HEK293 (cell line): ENCODE measurements around the gene TXNDC15.

Experiments used
- CTCF ChIA-PET: fragments of 350-600 bp; formaldehyde crosslinking; extraction: SDS; loops from one replicate; lab custom pipeline; 2021; ENCODE audit warnings: antibody characterized with exemption; lab: Yijun Ruan, JAX
- POLR2A ChIA-PET: fragments of 300-600 bp; formaldehyde crosslinking; extraction: SDS; loops from one replicate; lab custom pipeline; 2020; ENCODE audit warnings: antibody characterized with exemption, inconsistent platforms; lab: Yijun Ruan, JAX
- H3K27ac ChIP-seq: fragments of 200-500 bp; sonication (Bioruptor generic); 2 replicates; pipeline ENCODE4 v1.5.1; 2014; ENCODE audit warnings: low read depth, low read length, control low read depth, inconsistent platforms; ENCODE audit errors: extremely low read depth
- H3K36me3 ChIP-seq, 2 experiments: fragments of 200-500 bp in 1 of 2; sonication (Bioruptor generic) in 1 of 2; 1 replicate in 1 of 2; 2 replicates in 1 of 2; pipeline ENCODE4 v1.5.1; 2014 to 2017; ENCODE audit warnings: inconsistent platforms in 2 of 2, low read length in 2 of 2; ENCODE audit not compliant: control insufficient read depth in 2 of 2, insufficient read depth in 1 of 2
- H3K4me1 ChIP-seq: fragments of 200-500 bp; sonication (Bioruptor generic); 2 replicates; pipeline ENCODE4 v1.5.1; 2014; ENCODE audit warnings: mild to moderate bottlenecking, low read length, inconsistent platforms; ENCODE audit not compliant: control insufficient read depth, insufficient read depth
- H3K4me3 ChIP-seq: 2 replicates; pipeline ENCODE4 v1.5.1; 2011; ENCODE audit warnings: low read depth, mild to moderate bottlenecking, control low read depth, low read length, moderate library complexity
- H3K9me3 ChIP-seq: fragments of 200-500 bp; sonication (Bioruptor generic); 2 replicates; pipeline ENCODE4 v1.5.1; 2014; ENCODE audit warnings: low read depth, low read length, inconsistent platforms; ENCODE audit not compliant: control insufficient read depth, insufficient read depth
- KLF1 ChIP-seq: fragments of 450-650 bp; formaldehyde crosslinking; IDR thresholded peaks from 2 replicates; pipeline ENCODE4 v1.5.1; 2016; ENCODE audit warnings: missing biosample characterization, missing genetic modification characterization
- MEIS1 ChIP-seq: sonication (generic); formaldehyde crosslinking; IDR thresholded peaks from 2 replicates; pipeline ENCODE4 v1.8.1; 2022; ENCODE audit warnings: missing genetic modification reagents, mild to moderate bottlenecking, borderline replicate concordance
- SCRT1 ChIP-seq: fragments of 450-650 bp; formaldehyde crosslinking; IDR thresholded peaks from 2 replicates; pipeline ENCODE4 v1.5.1; 2016; ENCODE audit warnings: missing biosample characterization, missing genetic modification characterization, borderline replicate concordance
- SCRT2 ChIP-seq: fragments of 450-650 bp; formaldehyde crosslinking; IDR thresholded peaks from 2 replicates; pipeline ENCODE4 v1.5.1; 2016; ENCODE audit warnings: missing biosample characterization, missing genetic modification characterization
- ZBTB49 ChIP-seq: fragments of 450-650 bp; formaldehyde crosslinking; IDR thresholded peaks from 2 replicates; pipeline ENCODE4 v1.5.1; 2016; ENCODE audit warnings: missing biosample characterization, missing genetic modification characterization, low read depth
- ZFP37 ChIP-seq: fragments of 450-650 bp; formaldehyde crosslinking; IDR thresholded peaks from 2 replicates; pipeline ENCODE4 v1.5.1; 2016; ENCODE audit warnings: missing biosample characterization, missing genetic modification characterization
- ZNF133 ChIP-seq: fragments of 450-650 bp; formaldehyde crosslinking; IDR thresholded peaks from 2 replicates; pipeline ENCODE4 v1.5.1; 2016; ENCODE audit warnings: missing biosample characterization, missing genetic modification characterization
- ZNF174 ChIP-seq: fragments of 450-650 bp; formaldehyde crosslinking; IDR thresholded peaks from 2 replicates; pipeline ENCODE4 v1.5.0; 2017; ENCODE audit warnings: missing biosample characterization, mild to moderate bottlenecking, missing genetic modification characterization
- ZNF2 ChIP-seq: fragments of 450-650 bp; formaldehyde crosslinking; IDR thresholded peaks from 2 replicates; pipeline ENCODE4 v1.5.1; 2016; ENCODE audit warnings: missing biosample characterization, missing genetic modification characterization
- ZNF214 ChIP-seq: fragments of 450-650 bp; formaldehyde crosslinking; IDR thresholded peaks from 2 replicates; pipeline ENCODE4 v1.5.1; 2017; ENCODE audit warnings: missing biosample characterization, mild to moderate bottlenecking, missing genetic modification characterization, borderline replicate concordance
- ZNF354C ChIP-seq: fragments of 450-650 bp; formaldehyde crosslinking; IDR thresholded peaks from 2 replicates; pipeline ENCODE4 v1.5.1; 2016; ENCODE audit warnings: missing biosample characterization, missing genetic modification characterization, low read depth, borderline replicate concordance
- ZNF391 ChIP-seq: fragments of 450-650 bp; formaldehyde crosslinking; IDR thresholded peaks from 2 replicates; pipeline ENCODE4 v1.5.1; 2016; ENCODE audit warnings: low read depth, missing biosample characterization, missing genetic modification characterization, borderline replicate concordance
- ZNF423 ChIP-seq: fragments of 450-650 bp; formaldehyde crosslinking; IDR thresholded peaks from 2 replicates; pipeline ENCODE4 v1.5.1; 2016; ENCODE audit warnings: missing biosample characterization, missing genetic modification characterization
- ZNF501 ChIP-seq: fragments of 450-650 bp; formaldehyde crosslinking; IDR thresholded peaks from 2 replicates; pipeline ENCODE4 v1.5.1; 2016; ENCODE audit warnings: missing biosample characterization, missing genetic modification characterization
- ZNF521 ChIP-seq: fragments of 450-650 bp; formaldehyde crosslinking; IDR thresholded peaks from 2 replicates; pipeline ENCODE4 v1.5.1; 2017; ENCODE audit warnings: missing biosample characterization, mild to moderate bottlenecking, missing genetic modification characterization
- ZNF664 ChIP-seq: fragments of 450-650 bp; formaldehyde crosslinking; IDR thresholded peaks from 2 replicates; pipeline ENCODE4 v1.5.1; 2016; ENCODE audit warnings: missing biosample characterization, missing genetic modification characterization
- ZNF785 ChIP-seq: fragments of 450-650 bp; formaldehyde crosslinking; IDR thresholded peaks from 2 replicates; pipeline ENCODE4 v1.5.1; 2016; ENCODE audit warnings: missing biosample characterization, missing genetic modification characterization
- TF ChIP-seq, protein P1 (sequence below): fragments of 450-650 bp; formaldehyde crosslinking; IDR thresholded peaks from 2 replicates; pipeline ENCODE4 v1.5.1; 2016; ENCODE audit warnings: missing biosample characterization, missing genetic modification characterization
- TF ChIP-seq, protein P2 (sequence below): fragments of 450-650 bp; formaldehyde crosslinking; IDR thresholded peaks from 2 replicates; pipeline ENCODE4 v1.5.1; 2017; ENCODE audit warnings: missing biosample characterization, missing genetic modification characterization

The TXNDC15 gene

DNA sequence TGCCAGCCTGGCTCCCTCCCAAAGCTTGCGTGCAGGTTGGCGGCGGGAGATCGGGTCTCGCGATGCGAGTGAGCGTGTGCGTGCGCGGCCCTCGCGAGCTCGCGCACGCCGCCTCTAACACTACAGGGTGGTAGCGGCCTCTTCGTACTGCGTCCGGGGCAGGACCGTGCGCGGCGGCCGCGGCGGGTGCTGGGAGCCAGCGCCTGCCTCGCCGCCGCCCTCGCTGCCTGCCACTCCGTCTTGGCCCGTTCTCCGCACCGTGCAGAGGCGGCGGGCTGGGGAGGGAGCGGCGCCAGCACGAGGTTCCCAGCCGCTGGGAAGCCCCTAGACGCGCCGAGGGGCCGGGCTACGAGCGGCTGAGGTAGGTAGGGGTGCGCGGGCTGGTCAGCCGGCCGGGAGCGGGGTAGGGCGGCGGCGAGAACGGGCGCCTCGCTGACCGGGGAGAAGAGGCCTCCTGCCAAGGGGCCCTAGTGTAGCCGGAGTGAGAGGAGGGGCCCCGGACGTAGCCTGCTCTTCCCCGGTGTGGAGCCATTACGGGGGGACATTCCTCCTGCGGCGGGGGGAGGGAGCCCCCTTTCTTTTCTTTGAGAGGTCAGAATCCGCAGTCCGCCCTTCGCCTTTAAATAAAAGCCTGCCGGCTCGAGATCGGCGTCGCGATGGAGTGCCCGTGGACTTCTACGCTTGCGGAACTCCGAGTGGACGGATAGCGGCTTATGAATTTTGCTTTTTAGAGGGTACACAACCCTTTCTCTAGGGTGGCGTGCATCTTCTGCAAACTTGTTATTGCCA is 28.1 kb upstream of the TXNDC15 start, which contains the start of gene C5orf24 (continued):
- TF ChIP-seq ZNF521 (tag by site-specific recombination): no peak
- peak; percentile 55; the same call in 1 of the 2 replicates for TF ChIP-seq ZNF391
- no peak for TF ChIP-seq ZBTB49
- 0 out of 2 replicates have a peak, but pooled peaks have one; percentile 36 for TF ChIP-seq ZNF785 (tag by site-specific recombination)
- TF ChIP-seq, protein P1, sequence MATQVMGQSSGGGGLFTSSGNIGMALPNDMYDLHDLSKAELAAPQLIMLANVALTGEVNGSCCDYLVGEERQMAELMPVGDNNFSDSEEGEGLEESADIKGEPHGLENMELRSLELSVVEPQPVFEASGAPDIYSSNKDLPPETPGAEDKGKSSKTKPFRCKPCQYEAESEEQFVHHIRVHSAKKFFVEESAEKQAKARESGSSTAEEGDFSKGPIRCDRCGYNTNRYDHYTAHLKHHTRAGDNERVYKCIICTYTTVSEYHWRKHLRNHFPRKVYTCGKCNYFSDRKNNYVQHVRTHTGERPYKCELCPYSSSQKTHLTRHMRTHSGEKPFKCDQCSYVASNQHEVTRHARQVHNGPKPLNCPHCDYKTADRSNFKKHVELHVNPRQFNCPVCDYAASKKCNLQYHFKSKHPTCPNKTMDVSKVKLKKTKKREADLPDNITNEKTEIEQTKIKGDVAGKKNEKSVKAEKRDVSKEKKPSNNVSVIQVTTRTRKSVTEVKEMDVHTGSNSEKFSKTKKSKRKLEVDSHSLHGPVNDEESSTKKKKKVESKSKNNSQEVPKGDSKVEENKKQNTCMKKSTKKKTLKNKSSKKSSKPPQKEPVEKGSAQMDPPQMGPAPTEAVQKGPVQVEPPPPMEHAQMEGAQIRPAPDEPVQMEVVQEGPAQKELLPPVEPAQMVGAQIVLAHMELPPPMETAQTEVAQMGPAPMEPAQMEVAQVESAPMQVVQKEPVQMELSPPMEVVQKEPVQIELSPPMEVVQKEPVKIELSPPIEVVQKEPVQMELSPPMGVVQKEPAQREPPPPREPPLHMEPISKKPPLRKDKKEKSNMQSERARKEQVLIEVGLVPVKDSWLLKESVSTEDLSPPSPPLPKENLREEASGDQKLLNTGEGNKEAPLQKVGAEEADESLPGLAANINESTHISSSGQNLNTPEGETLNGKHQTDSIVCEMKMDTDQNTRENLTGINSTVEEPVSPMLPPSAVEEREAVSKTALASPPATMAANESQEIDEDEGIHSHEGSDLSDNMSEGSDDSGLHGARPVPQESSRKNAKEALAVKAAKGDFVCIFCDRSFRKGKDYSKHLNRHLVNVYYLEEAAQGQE (tag by site-specific recombination): no peak
- TF ChIP-seq ZNF214 (tag by site-specific recombination): no peak
- TF ChIP-seq SCRT2 (tag by site-specific recombination): no peak
- TF ChIP-seq ZNF354C: no peak
- TF ChIP-seq ZNF664 (tag by site-specific recombination): no peak
- TF ChIP-seq, protein P2, sequence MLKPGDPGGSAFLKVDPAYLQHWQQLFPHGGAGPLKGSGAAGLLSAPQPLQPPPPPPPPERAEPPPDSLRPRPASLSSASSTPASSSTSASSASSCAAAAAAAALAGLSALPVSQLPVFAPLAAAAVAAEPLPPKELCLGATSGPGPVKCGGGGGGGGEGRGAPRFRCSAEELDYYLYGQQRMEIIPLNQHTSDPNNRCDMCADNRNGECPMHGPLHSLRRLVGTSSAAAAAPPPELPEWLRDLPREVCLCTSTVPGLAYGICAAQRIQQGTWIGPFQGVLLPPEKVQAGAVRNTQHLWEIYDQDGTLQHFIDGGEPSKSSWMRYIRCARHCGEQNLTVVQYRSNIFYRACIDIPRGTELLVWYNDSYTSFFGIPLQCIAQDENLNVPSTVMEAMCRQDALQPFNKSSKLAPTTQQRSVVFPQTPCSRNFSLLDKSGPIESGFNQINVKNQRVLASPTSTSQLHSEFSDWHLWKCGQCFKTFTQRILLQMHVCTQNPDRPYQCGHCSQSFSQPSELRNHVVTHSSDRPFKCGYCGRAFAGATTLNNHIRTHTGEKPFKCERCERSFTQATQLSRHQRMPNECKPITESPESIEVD (tag by site-specific recombination): no peak

DNA sequence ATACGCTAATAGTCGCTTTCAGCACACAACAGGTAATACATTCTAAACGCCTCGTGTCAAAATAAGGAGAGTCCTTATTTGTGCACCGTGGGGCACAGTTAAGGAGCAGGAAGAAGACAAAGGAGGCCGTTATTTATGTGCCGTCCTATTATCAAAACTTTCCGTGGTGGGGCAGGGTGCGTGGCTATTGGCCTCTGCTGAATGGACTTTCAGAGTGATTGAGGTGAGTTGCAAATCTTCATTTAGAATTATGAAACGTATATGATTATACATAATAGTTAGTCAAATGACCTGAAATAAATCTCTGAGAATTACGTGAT is 27.6 kb upstream of the TXNDC15 start:
- Histone ChIP-seq H3K4me3 (peak overlapping the region; percentile 87), H3K9me3 (no peaks in the 10 kb centered on the region), H3K36me3 (peaks cover 13 to 14% of the 10 kb centered on the region in 2 experiments; a peak in 2 of 3 replicates), H3K4me1 (peaks cover 11% of the 10 kb centered on the region; the same call in 1 of the 2 replicates), H3K27ac (peak overlapping the region; percentile 97)
- CTCF ChIA-PET: interaction anchor here (0.6 kb wide), 1 partner anchor 1270 kb away, joined by 3 read pairs; no protein-coding TSS in a partner anchor
- POLR2A ChIA-PET: interaction anchor here (0.8 to 1.2 kb wide), 4 partner anchors 11 to 28 kb away, joined by 3 to 5 read pairs (median 4); partner anchors contain the start of gene TXNDC15
- TF ChIP-seq ZNF423: no peak
- 0 out of 2 replicates have a peak, but pooled peaks have one; percentile 15 for TF ChIP-seq MEIS1 (CRISPR knock-in tag)
- TF ChIP-seq SCRT1: 0 out of 2 replicates have a peak, but pooled peaks have one; percentile 30
- no peak for TF ChIP-seq ZNF133 (tag by site-specific recombination)
- no peak for TF ChIP-seq ZNF501 (tag by site-specific recombination)
- no peak for TF ChIP-seq ZFP37 (tag by site-specific recombination)
- TF ChIP-seq KLF1 (tag by site-specific recombination): no peak
- TF ChIP-seq ZNF174 (tag by site-specific recombination): no peak
- no peak for TF ChIP-seq ZNF2 (tag by site-specific recombination)
